NCI-H345 treated with DMSO at 0.1 percent for 48 hours (cell line): ENCODE results near the gene FAM98B.

ENCODE experiments used
- DNase-seq: peaks from one replicate; lab custom pipeline; 2025; ENCODE audit not compliant: unreplicated experiment; lab: John Stamatoyannopoulos, UW

Gene FAM98B

GRCh38 chr15:38507570-38507969 is 53.6 kb downstream of the FAM98B start:
- DNase-seq, result no peak

- DNase-seq, result no peak
Measured at GRCh38 chr15:38508647-38509046, 54.7 kb downstream of the FAM98B start.

- DNase-seq, result no peak
Measured at GRCh38 chr15:38509152-38509551, 55.2 kb downstream of the FAM98B start.

GRCh38 chr15:38512901-38513300 is 59.0 kb downstream of the FAM98B start:
- DNase-seq, result no peak

GRCh38 chr15:38514601-38515000 is 60.7 kb downstream of the FAM98B start:
- DNase-seq, result no peak

- no peak for DNase-seq
Measured at GRCh38 chr15:38516626-38517025, 62.7 kb downstream of the FAM98B start.

- no peak for DNase-seq
Measured at GRCh38 chr15:38517312-38517975, 63.5 kb downstream of the FAM98B start.

- DNase-seq, result no peak
Measured at GRCh38 chr15:38518084-38518483, 64.2 kb downstream of the FAM98B start.

GRCh38 chr15:38520035-38520434 is 66.1 kb downstream of the FAM98B start:
- DNase-seq, result no peak

GRCh38 chr15:38521316-38521715 is 67.4 kb downstream of the FAM98B start:
- no peak for DNase-seq

- no peak for DNase-seq
Measured at GRCh38 chr15:38522922-38523321, 69.0 kb downstream of the FAM98B start.

GRCh38 chr15:38524156-38524555 is 70.2 kb downstream of the FAM98B start:
- DNase-seq, result no peak

GRCh38 chr15:38525489-38525888 is 71.6 kb downstream of the FAM98B start:
- DNase-seq, result no peak

GRCh38 chr15:38526158-38526557 is 72.2 kb downstream of the FAM98B start:
- DNase-seq, result no peak

- no peak for DNase-seq
Measured at GRCh38 chr15:38528294-38528693, 74.4 kb downstream of the FAM98B start.

- DNase-seq, result no peak
Measured at GRCh38 chr15:38530113-38530512, 76.2 kb downstream of the FAM98B start.

- no peak for DNase-seq
Measured at GRCh38 chr15:38531509-38531908, 77.6 kb downstream of the FAM98B start.

- DNase-seq, result no peak
Measured at GRCh38 chr15:38532728-38533127, 78.8 kb downstream of the FAM98B start.

GRCh38 chr15:38533416-38533915 is 79.5 kb downstream of the FAM98B start:
- no peak for DNase-seq

- DNase-seq, result no peak
Measured at GRCh38 chr15:38533926-38534325, 80.0 kb downstream of the FAM98B start.

- no peak for DNase-seq
Measured at GRCh38 chr15:38534691-38535090, 80.8 kb downstream of the FAM98B start.

- no peak for DNase-seq
Measured at GRCh38 chr15:38535491-38536200, 81.7 kb downstream of the FAM98B start.
